Stimulated activated CD4-positive, alpha-beta T cell treated with anti-CD3 and anti-CD28 coated beads, Interleukin-4, amount 100 ng/mL, for 48 hours (primary cell): Measurements from ENCODE around the gene CAVIN1.
"Not testable (repeated sequence)": the region's sequence is repeated elsewhere in the genome, so short reads cannot be mapped to it uniquely, and the experiment has no call there.

Experiments
- DNase-seq, 2 donors: peaks; one replicate each; pipeline ENCODE4 v3.0.0-alpha.2; 2020; ENCODE audit warnings: low read depth in 2 of 2

The CAVIN1 gene

DNA sequence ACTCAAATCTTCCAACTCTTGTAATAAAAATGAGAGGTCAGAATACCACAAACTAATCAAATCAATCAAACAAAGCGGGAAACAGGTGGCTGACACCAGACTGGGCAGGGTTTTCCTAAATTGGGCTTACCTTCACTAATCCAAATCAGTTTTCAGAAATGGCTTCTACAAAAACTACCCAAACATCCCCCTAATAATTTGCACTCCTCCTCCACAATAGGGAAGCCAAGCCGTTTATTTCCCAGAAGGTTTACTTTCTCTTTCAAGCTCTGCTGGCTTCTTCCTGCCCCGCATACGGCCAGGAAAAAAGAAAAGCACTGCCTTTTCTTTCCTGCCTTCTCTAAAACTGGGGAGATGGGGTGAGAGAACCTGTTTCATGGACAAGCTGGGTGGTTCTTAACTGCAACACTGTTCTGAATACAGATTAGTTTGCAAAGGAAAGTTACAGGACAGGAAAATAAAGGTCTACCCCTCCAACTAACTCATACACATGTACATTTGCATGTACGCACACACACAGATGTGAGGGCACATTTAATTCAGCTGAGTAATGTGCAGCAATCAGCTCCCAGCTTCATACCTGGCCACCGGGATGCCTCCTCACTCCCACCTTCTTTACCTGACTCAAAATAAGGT lies 44.0 kb downstream of the CAVIN1 start:
- no peak for DNase-seq

DNA sequence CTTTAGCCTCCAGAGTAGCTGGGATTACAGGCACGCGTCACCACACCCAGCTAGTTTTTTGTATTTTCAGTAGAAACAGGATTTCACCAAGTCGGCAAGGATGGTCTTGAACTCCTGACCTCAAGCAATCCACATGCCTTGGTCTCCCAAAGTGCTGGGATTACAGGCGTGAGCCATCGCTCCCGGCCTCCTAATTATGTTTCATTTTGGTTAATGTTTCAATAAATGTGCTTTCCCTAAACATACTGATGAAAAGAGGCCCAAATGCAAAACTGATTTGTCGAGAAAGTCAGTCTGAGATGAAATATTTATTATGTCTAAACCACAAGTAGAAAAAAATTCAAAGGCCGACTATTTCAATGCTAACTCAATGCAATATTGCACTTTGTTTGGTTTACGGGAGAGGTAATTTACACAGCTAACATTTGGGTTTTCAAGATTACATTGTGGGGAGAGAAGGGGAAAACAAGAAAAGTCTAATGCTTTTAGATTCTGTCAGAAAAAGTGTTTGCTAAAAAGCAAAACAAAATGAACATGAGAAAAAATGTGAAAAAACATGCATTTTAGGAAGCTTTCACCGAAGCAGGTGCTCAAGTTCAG lies 44.6 kb downstream of the CAVIN1 start:
- no peak for DNase-seq

GRCh38 chr17:42373896-42374295 lies 49.2 kb downstream of the CAVIN1 start:
- DNase-seq = no peak

DNA sequence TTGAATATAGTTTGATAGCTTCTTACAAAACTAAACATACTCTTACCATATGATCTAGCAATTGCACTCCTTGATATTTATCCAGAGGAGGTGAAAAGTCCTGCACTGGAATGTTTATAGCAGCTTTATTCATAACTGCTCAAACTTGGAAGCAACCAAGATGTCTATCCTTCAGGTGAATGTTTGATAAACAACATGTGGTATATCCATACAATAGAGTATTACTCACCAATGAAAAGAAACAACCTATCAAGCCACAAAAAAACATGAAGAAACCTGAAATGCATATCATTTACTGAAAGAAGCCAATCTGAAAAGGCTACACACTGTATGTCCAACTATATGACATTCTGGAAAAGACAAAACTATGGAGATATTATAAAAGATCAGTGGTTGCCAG lies 50.9 kb downstream of the CAVIN1 start:
- DNase-seq = no peak

DNA sequence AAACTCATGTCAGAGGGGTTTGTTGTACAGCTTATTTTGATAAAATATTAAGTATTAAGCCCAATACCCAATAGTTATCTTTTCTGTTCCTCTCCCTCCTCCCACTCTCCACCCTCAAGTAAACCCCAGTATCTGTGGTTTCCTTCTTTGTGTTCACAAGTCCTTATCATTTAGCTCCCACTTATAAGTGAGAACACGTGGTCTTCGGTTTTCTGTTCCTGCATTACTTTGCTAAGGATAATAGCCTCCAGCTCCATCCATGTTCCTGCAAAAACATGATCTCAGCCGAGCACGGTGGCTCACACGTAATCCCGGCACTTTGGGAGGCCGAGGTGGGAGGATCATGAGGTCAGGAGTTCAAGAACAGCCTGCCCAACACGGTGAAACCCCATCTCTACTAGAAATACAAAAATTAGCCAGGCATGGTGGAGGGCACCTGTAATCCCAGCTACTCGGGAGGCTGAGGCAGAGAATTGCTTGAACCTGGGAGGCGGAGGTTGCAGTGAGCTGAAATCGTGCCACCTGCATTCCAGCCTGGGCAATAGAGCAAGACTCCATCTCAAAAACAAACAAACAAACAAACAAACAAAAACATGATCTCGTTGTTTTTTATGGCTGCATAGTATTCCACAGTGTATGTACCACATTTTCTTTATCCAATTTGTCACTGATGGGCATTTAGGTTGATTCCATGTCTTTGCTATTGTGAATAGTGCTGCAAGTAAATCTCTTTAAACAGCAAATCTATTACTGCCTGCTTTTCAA lies 54.1 kb downstream of the CAVIN1 start:
- not testable (repeated sequence) for DNase-seq

DNA sequence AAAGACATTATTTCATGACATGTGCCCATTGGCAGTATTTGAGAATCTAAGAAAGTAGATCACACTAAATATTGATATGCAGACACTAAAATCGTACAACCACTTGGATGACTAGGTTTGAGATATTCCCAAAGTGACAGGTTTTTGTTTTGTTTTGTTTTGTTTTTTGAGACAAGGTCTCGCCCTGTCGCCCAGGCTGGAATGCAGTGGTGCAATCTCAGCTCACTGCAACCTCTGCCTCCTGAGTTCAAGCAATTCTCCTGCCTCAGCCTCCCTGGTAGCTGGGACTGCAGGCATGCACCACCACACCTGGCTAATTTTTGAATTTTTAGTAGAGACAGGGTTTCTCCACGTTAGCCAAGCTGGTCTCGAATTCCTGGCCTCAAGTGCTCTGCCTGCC lies 54.7 kb downstream of the CAVIN1 start:
- not testable (repeated sequence) for DNase-seq

GRCh38 chr17:42366176-42367023 lies 56.7 kb downstream of the CAVIN1 start:
- not testable (repeated sequence) for DNase-seq

DNA sequence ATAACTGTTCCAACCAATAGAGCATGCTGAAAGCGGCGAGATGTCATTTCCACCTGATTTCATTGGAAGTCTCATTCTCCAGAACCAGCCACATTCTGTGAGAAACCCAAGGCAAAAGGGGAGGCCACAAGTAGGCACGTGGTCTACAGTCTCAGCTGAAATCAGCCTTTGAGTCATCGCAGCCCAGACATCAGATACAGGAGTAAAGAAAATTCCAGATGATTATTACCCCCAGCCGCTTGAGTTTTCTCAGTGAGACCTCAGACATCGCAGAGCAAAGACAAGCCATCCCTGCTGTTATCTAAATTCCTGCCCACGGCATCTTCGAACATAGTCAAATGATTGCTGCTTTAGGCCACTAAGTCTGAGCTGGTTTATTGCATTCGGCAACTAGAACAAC lies 57.9 kb downstream of the CAVIN1 start:
- no peak for DNase-seq

DNA sequence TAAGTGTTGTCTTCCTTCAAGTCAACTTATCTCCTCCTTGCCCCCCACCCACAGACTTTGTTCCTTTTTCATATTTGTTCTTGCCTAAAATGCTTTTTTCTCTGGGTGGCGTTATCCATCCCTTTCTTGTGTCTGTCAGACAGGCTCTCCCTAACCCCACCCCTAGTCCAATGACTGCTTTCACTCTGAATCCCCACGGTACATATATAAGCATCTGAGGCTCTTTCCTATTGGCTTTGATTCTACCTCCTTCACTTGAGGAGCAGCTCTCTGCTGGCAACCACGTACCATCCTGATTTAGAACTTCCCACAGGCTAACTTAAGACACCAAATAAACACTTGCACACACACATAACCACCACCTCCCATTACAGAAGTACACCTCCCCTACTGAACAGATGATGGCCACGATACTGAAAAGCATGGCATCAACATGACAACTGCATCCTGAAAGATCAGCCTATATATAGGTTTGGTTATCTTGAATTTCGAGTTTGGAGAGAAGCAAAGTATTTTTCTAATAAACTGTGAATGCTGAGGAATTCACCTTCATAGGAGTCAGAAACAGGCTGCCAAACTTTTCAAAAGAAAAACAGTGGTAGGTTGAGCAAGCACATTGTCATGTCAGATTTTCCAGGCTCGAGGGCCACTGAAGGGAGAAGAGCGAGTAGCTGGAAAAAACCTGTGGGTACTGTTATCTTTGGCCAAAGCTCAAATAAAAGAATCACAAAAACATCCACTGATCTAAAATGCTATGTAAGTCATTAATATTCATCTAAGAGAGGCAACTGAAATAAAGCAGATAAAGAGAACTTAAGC lies 59.1 kb downstream of the CAVIN1 start:
- no peak for DNase-seq

- DNase-seq = no peak
Measured at GRCh38 chr17:42363231-42363630, 59.8 kb downstream of the CAVIN1 start.

DNA sequence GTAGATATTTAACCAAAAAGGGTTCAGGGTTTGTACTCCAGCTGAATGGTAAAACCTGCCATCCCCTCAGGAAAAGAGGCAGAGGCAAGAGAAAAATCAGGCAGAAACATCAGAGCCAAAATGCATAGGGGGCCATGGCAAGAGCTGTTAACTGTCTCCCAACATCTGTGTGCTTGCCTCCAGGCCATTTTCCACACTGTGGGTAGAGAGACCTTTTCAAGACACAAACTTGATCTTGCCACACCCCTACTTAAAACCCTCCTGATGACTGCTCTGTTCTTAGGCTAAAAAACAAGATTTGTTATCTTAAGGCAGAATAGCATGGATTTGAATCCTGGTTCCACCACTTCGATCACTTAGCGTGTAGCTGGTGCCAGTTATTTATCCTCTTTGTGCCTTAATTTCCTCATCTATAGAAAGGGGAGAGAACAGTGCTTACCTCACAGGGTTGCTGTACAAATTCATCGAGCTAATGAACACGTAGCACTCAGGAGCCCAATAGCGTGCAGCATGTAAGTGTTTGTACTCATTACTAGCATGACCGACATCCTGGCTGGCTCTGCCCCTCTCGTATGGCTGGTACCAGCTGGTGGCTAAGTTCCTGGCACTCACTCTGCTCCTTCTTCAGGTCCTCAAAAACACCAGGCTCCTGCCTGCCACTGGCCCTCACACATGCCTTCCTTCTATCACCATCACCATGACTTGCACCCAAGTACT lies 60.7 kb downstream of the CAVIN1 start:
- DNase-seq = no peak

DNA sequence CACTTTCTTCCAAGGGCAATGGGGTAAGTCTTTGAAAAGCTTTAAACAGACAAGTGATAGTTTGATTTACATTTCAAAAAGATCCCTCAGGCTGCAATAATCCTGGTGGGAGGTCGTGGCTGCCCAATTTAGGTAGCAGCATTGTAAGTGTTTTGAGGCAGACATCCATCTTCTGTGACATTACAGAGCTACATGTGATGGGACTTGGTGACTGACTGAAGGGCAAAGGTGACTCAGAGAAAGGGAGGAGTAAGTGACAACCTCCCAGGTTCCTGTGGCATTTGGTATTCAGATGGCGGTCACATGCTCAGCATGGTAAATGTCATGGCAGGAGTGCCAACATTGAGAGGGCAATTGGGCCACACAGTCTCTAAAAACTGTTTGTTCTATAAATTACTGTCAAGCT lies 61.3 kb downstream of the CAVIN1 start:
- DNase-seq = no peak

GRCh38 chr17:42360388-42360787 lies 62.7 kb downstream of the CAVIN1 start:
- not testable (repeated sequence) for DNase-seq

DNA sequence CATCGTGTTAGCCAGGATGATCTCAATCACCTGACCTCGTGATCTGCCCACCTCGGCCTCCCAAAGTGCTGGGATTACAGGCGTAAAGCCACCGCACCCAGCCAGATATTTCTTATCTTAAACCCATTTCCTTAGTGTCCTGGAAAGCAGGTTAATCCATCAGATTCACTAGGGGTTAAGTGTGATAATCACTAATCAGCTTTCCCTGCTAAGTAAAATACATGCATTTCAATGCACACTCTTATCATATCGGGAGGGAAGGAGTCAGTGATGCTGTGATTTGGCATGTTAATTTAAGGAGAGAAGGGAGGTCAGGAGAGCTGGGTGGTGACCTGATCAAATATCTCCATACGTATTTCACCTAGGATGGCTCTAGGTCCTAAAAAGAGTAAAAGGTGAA lies 63.9 kb downstream of the CAVIN1 start:
- DNase-seq = no peak

GRCh38 chr17:42358434-42358833 lies 64.6 kb downstream of the CAVIN1 start:
- DNase-seq = no peak

DNA sequence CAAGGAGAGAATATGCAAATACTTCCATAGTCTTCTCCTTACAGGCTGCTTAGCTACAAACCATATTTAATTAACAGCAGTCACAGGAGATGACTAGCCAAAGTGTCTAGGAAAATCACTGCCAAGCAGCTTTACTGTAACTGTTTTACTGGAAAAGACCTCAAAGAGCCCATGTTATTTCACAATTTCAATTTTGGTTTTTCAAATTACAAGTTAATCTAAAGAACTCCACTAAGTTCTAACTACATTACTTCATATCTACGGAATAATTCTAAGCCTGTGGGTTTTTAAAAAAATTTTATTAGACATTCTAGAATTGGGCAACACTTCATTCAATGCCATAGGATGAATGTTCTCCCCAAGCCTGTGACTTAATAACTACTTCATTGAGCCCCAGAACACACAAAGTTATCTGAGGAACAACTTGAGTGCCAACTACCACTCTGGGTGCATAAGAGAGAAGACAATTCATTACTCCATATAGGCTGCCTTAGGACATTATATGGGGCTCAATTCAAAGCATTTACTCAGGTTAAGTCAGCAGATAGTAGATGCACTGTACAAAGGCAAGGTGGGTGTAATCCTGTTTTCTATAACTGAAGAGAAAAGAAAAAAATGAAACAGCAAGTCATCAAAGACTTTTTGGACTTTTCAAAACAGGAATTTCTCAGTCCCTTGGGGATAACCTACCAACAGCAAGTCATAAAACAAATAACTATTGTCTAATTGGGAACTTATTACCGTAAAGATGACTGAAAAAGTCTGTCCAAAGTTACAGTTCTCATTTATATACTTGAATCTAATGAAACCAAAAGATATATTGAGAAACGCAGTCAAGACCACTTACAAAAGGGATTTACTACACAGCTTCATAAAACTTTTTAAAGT lies 67.9 kb downstream of the CAVIN1 start:
- no peak for DNase-seq
